ENCODE data around the gene ATP6V0C.
A peak's percentile ranks its signal among the peaks of the same experiment; 100 is the strongest.
"Not testable (repeated sequence)": the region's sequence is repeated elsewhere in the genome, so short reads cannot be mapped to it uniquely, and the experiment has no call there.

The ATP6V0C gene

GRCh38 chr16:2529961-2530628, 16.3 kb downstream of the ATP6V0C start:
- DNase-seq = no peak

GRCh38 chr16:2530629-2531318, 17.0 kb downstream of the ATP6V0C start:
- no peak for DNase-seq

GRCh38 chr16:2531371-2531695, 17.6 kb downstream of the ATP6V0C start, which contains the start of gene CEMP1:
CEMP1 (minus strand) TSS chr16:2531408; CDS start chr16:2531073, 335 bp downstream.
- no peak for DNase-seq

- DNase-seq = peak; percentile 99
Measured at GRCh38 chr16:2531696-2532493, 18.1 kb downstream of the ATP6V0C start.

- peak; percentile 76 for DNase-seq
Measured at GRCh38 chr16:2532494-2533141, 18.9 kb downstream of the ATP6V0C start.

GRCh38 chr16:2533142-2533755, 19.5 kb downstream of the ATP6V0C start:
- not testable (repeated sequence) for DNase-seq

- no peak for DNase-seq
Measured at GRCh38 chr16:2533912-2534311, 20.2 kb downstream of the ATP6V0C start.

- not testable (repeated sequence) for DNase-seq
Measured at GRCh38 chr16:2534335-2534734, 20.6 kb downstream of the ATP6V0C start.

GRCh38 chr16:2535625-2536013, 21.9 kb downstream of the ATP6V0C start:
- DNase-seq = peak; percentile 96

GRCh38 chr16:2537451-2538379, 24.0 kb downstream of the ATP6V0C start, which contains the start of gene PDPK1:
PDPK1 (plus strand) TSS chr16:2538021; CDS start chr16:2538113, 92 bp downstream.
- DNase-seq = peak; percentile 99

GRCh38 chr16:2539192-2539844, 25.6 kb downstream of the ATP6V0C start:
- DNase-seq = not testable (repeated sequence)

- not testable (repeated sequence) for DNase-seq
Measured at GRCh38 chr16:2539845-2540458, 26.2 kb downstream of the ATP6V0C start.

GRCh38 chr16:2540912-2541311, 27.2 kb downstream of the ATP6V0C start:
- DNase-seq = not testable (repeated sequence)

- DNase-seq = not testable (repeated sequence)
Measured at GRCh38 chr16:2541409-2541808, 27.7 kb downstream of the ATP6V0C start.

GRCh38 chr16:2543771-2544170, 30.0 kb downstream of the ATP6V0C start:
- DNase-seq = not testable (repeated sequence)

- not testable (repeated sequence) for DNase-seq
Measured at GRCh38 chr16:2550283-2550878, 36.6 kb downstream of the ATP6V0C start.

- peak; percentile 28 for DNase-seq
Measured at GRCh38 chr16:2551420-2551889, 37.7 kb downstream of the ATP6V0C start.

GRCh38 chr16:2554709-2555425, 41.1 kb downstream of the ATP6V0C start:
- not testable (repeated sequence) for DNase-seq

- DNase-seq = not testable (repeated sequence)
Measured at GRCh38 chr16:2557150-2557549, 43.4 kb downstream of the ATP6V0C start.
